SK-N-SH (cell line): Measurements from ENCODE around the gene PRAMEF5. TPM values are rescaled to one million over a fixed set of nuclear protein-coding genes. Genes with fewer than 3 reads are reported as not detected.
A peak's percentile ranks its signal among the peaks of the same experiment; 100 is the strongest.
"Not testable (repeated sequence)": the region's sequence is repeated elsewhere in the genome, so short reads cannot be mapped to it uniquely, and the experiment has no call there.

Experiments
- CTCF ChIA-PET: fragments of 300-600, 350-600 bp; formaldehyde crosslinking; extraction: SDS; loops from one replicate; lab custom pipeline; 2021; lab: Yijun Ruan, JAX
- POLR2A ChIA-PET: fragments of 350-600 bp; sonication (Branson Sonifier 250); formaldehyde crosslinking; extraction: SDS; loops from one replicate; lab custom pipeline; 2020; ENCODE audit warnings: antibody characterized with exemption, inconsistent platforms; lab: Yijun Ruan, JAX
- DNase-seq: peaks from one replicate; pipeline ENCODE4 v3.0.0; 2012
- H2AFZ ChIP-seq: fragments of 200-600 bp; sonication (generic); 2 replicates; pipeline ENCODE4 v1.8.1; 2016; ENCODE audit warnings: antibody characterized with exemption, mild to moderate bottlenecking, low read depth
- H3F3A ChIP-seq: fragments of 200-600 bp; sonication (generic); replicated peaks from 2 replicates; pipeline ENCODE3; 2016; ENCODE audit warnings: antibody characterized with exemption, mild to moderate bottlenecking; ENCODE audit not compliant: insufficient read depth
- H3K27ac ChIP-seq, 2 experiments: fragments of 200-500 bp in 1 of 2; fragments of 200-600 bp in 1 of 2; sonication (Bioruptor generic) in 1 of 2; sonication (generic), shearing (Covaris generic) in 1 of 2; 2 replicates each; pipeline versions ENCODE4 v1.5.1 to v1.6.1; 2014 to 2016; ENCODE audit warnings: low read depth in 2 of 2, inconsistent platforms in 1 of 2, low read length in 1 of 2, mild to moderate bottlenecking in 1 of 2, mixed read lengths in 1 of 2
- H3K27me3 ChIP-seq: fragments of 200-600 bp; sonication (generic), shearing (Covaris generic); 2 replicates; pipeline ENCODE4 v1.6.1; 2016; ENCODE audit warnings: mixed run types; ENCODE audit not compliant: insufficient read depth
- H3K36me3 ChIP-seq, 2 experiments: fragments of 200-500 bp in 1 of 2; fragments of 200-600 bp in 1 of 2; sonication (Bioruptor generic) in 1 of 2; sonication (generic) in 1 of 2; replicated peaks in 1 of 2; 2 replicates each; pipeline versions ENCODE3 to v1.5.1; 2014 to 2016; ENCODE audit warnings: low read length in 1 of 2, mild to moderate bottlenecking in 1 of 2; ENCODE audit not compliant: insufficient read depth in 2 of 2, control insufficient read depth in 1 of 2
- H3K4me1 ChIP-seq, 2 experiments: fragments of 200-500 bp in 1 of 2; fragments of 200-600 bp in 1 of 2; sonication (Bioruptor generic) in 1 of 2; sonication (generic), shearing (Covaris generic) in 1 of 2; 2 replicates each; pipeline versions ENCODE4 v1.5.1 to v1.6.1; 2014 to 2016; ENCODE audit warnings: low read depth in 1 of 2, low read length in 1 of 2, mixed run types in 1 of 2; ENCODE audit not compliant: insufficient read depth in 2 of 2, control insufficient read depth in 1 of 2
- H3K4me2 ChIP-seq: fragments of 200-600 bp; sonication (generic), shearing (Covaris generic); 2 replicates; pipeline ENCODE4 v1.6.1; 2017; ENCODE audit warnings: mixed run types
- H3K4me3 ChIP-seq, 2 experiments: fragments of 200-500 bp in 1 of 2; fragments of 200-600 bp in 1 of 2; sonication (Bioruptor generic) in 1 of 2; sonication (generic), shearing (Covaris generic) in 1 of 2; 2 replicates each; pipeline versions ENCODE4 v1.5.1 to v1.8.1; 2014 to 2016; ENCODE audit warnings: low read depth in 2 of 2, inconsistent platforms in 1 of 2, low read length in 1 of 2, mild to moderate bottlenecking in 1 of 2, mixed read lengths in 1 of 2, moderate library complexity in 1 of 2
- H3K79me2 ChIP-seq: fragments of 200-600 bp; sonication (generic); 2 replicates; pipeline ENCODE4 v1.8.1; 2017; ENCODE audit warnings: mild to moderate bottlenecking; ENCODE audit not compliant: insufficient read depth
- H3K9ac ChIP-seq: fragments of 200-600 bp; sonication (generic); 2 replicates; pipeline ENCODE4 v1.6.1; 2017; ENCODE audit warnings: mixed run types
- H3K9me2 ChIP-seq: fragments of 200-600 bp; sonication (generic); 2 replicates; pipeline ENCODE4 v1.6.1; 2017; ENCODE audit warnings: mixed run types
- H3K9me3 ChIP-seq: fragments of 200-600 bp; sonication (generic); 2 replicates; pipeline ENCODE4 v1.6.1; 2017; ENCODE audit warnings: mixed run types, mild to moderate bottlenecking, moderate library complexity
- H4K20me1 ChIP-seq: fragments of 200-600 bp; sonication (generic); 2 replicates; pipeline ENCODE4 v1.6.1; 2017; ENCODE audit warnings: mild to moderate bottlenecking, mixed run types; ENCODE audit not compliant: insufficient read depth
- MXI1 ChIP-seq: IDR thresholded peaks from 2 replicates; pipeline ENCODE4 v1.6.1; 2012; ENCODE audit warnings: mild to moderate bottlenecking, low read depth, low read length, improper control_type of control experiment
- NFIC ChIP-seq: IDR thresholded peaks from 2 replicates; pipeline ENCODE4 v1.4.0; 2012; ENCODE audit warnings: borderline replicate concordance
- WGBS: methylation state at CpG from one replicate; pipeline ENCODE4 v1.1.6; 2017; ENCODE audit warnings: low lambda C conversion rate; 5-methylcytosine and 5-hydroxymethylcytosine counted together
- polyA plus RNA-seq, 3 experiments: library from polyadenylated mRNA; depleted of rRNA; stranded (reverse); fragments of >200 nt; gene quantifications; 2 replicates each; pipeline ENCODE4 v1.2.3, GENCODE V29; 2012
- TF ChIP-seq, protein P1 (sequence below): fragments of 200-600 bp; sonication (generic); IDR thresholded peaks from 2 replicates; pipeline ENCODE4 v1.6.1; 2017; ENCODE audit warnings: antibody characterized with exemption, mild to moderate bottlenecking, moderate library complexity

PRAMEF5 gene
- polyA plus RNA-seq, 1 of the 3 experiments (the other 2 are of a cell fraction) = not detected

DNA sequence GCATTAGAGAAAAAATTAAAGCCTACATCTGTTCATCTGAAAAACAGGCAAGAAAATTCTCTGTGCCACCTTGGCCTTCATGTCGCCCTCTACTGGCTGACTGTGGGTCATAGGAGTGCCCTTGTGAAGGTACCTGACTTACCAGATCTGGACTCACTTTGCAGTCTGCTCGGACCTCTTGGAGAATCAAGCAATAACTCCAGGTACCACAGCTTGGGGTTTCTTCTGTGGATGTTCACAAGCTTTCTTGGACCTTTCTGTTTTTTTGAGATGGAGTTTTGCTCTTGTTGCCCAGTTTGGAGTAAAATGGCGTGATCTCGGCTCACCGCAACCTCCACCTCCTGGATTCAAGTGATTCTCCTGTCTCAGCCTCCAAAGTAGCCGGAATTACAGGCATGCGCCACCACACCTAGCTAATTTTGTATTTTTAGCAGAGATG lies 25.6 kb upstream of the PRAMEF5 start:
- H3K9ac ChIP-seq = no peak overlapping the region
- no peaks in the 10 kb centered on the region for H3F3A ChIP-seq
- H4K20me1 ChIP-seq = no peaks in the 10 kb centered on the region
- no peaks in the 10 kb centered on the region for H3K79me2 ChIP-seq
- H3K9me2 ChIP-seq = no peaks in the 10 kb centered on the region
- TF ChIP-seq MXI1 (no peak), NFIC (no peak)
- TF ChIP-seq, protein P1, sequence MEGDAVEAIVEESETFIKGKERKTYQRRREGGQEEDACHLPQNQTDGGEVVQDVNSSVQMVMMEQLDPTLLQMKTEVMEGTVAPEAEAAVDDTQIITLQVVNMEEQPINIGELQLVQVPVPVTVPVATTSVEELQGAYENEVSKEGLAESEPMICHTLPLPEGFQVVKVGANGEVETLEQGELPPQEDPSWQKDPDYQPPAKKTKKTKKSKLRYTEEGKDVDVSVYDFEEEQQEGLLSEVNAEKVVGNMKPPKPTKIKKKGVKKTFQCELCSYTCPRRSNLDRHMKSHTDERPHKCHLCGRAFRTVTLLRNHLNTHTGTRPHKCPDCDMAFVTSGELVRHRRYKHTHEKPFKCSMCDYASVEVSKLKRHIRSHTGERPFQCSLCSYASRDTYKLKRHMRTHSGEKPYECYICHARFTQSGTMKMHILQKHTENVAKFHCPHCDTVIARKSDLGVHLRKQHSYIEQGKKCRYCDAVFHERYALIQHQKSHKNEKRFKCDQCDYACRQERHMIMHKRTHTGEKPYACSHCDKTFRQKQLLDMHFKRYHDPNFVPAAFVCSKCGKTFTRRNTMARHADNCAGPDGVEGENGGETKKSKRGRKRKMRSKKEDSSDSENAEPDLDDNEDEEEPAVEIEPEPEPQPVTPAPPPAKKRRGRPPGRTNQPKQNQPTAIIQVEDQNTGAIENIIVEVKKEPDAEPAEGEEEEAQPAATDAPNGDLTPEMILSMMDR = peak; percentile 48
- no peak overlapping the region for H3K4me3 ChIP-seq
- no peak overlapping the region for H2AFZ ChIP-seq
- H3K36me3 ChIP-seq = no peaks in the 10 kb centered on the region
- no peaks in the 10 kb centered on the region for H3K4me1 ChIP-seq
- H3K4me2 ChIP-seq = no peak overlapping the region
- DNase-seq = no peak
- ChIA-PET CTCF (no interaction called here), POLR2A (no interaction called here)
- no peak overlapping the region for H3K27ac ChIP-seq
- no peaks in the 10 kb centered on the region for H3K27me3 ChIP-seq
- 14% methylated on average over 7 of the region's 7 CpGs for WGBS
- H3K9me3 ChIP-seq = no peaks in the 10 kb centered on the region

DNA sequence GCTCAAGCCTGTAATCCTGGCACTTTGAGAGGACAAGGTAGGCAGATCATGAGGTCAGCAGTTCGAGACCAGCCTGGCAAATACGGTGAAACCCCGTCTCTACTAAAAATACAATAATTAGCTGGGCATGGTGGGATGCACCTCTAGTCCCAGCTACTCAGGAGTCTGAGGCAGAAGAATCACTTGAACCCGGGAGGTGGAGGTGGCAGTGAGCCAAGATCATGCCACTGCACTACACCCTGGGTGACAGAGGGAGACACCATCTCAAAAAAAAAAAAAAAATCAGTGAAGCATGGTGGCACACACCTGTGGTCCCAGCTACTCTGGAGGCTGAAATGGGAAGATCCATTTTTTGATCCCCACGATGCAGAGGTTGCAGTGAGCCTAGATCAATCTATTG lies 23.9 kb upstream of the PRAMEF5 start:
- H3K9me3 ChIP-seq, H3K9ac ChIP-seq, H3K9me2 ChIP-seq, H3K4me3 ChIP-seq, H3K4me2 ChIP-seq, DNase-seq, H2AFZ ChIP-seq, H3K27me3 ChIP-seq, CTCF ChIA-PET, H3F3A ChIP-seq, H3K4me1 ChIP-seq, H3K79me2 ChIP-seq, H4K20me1 ChIP-seq, H3K36me3 ChIP-seq, H3K27ac ChIP-seq, POLR2A ChIA-PET: not testable (repeated sequence)
- WGBS = 13% methylated on average over 5 of the region's 5 CpGs

DNA sequence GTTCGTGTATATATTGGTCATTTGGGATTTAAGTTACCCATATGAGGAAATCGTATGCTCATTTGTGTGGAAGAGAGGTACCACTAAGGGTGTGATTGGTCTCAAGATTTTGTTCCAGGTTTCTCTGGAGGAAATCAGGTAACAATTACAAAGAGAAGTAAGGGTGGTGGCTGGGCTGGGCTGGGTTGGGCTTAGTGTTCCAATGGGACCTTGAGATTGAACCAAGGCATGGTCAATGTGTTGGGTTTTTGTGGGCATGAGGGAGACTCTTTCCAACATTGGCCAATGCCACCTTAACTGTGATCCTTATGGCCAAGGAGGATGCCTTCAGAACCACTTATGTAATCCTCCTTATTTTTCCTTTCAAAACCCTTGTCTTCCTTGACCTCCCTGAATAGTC lies 23.4 kb upstream of the PRAMEF5 start:
- H3K9ac ChIP-seq, POLR2A ChIA-PET, H3K9me2 ChIP-seq, H3K79me2 ChIP-seq, H3K4me2 ChIP-seq, H3K27ac ChIP-seq, H3K27me3 ChIP-seq, H2AFZ ChIP-seq, H3K9me3 ChIP-seq, DNase-seq, H3F3A ChIP-seq, H3K4me3 ChIP-seq, H3K36me3 ChIP-seq, CTCF ChIA-PET, H4K20me1 ChIP-seq, H3K4me1 ChIP-seq: not testable (repeated sequence)
- WGBS = 0% methylated on average over 2 of the region's 2 CpGs

DNA sequence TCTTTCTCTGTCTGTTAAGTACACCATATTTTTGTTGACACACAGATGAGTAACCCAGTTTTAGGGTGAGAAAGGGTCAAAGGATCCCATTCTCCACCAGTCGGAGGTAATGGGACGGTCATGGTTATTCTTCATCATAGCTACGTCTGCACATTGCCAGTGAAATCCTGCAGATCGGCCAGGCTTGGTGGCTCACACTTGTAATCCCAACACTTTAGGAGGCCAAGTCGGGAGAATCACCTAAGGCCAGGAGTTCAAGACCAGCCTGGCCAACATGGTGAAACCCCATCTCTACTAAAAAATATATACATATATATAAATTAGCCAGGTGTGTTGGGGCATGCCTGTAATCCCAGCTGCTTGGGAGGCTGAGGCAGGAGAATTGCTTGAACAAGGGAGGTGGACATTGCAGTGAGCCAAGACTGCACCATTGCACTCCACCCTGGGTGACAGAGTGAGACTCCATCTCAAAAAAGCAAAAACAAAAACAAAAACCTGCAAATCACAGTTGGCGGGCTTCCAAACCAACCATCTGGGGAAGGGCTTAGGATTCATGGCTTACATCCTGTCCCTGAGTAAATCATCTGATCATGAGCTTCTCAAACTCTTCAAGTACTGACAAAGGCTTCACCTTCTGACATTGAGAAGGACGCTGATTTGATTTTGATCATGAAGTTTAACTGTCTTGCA lies 22.8 kb upstream of the PRAMEF5 start:
- H3K9ac ChIP-seq, H3K36me3 ChIP-seq, H3K4me1 ChIP-seq, DNase-seq, H3K9me2 ChIP-seq, H3K27ac ChIP-seq, H3K4me3 ChIP-seq, H2AFZ ChIP-seq, H3K9me3 ChIP-seq, H3K4me2 ChIP-seq, H3K79me2 ChIP-seq, POLR2A ChIA-PET, H3F3A ChIP-seq, CTCF ChIA-PET, H4K20me1 ChIP-seq, H3K27me3 ChIP-seq: not testable (repeated sequence)
- 3% methylated on average over 7 of the region's 7 CpGs for WGBS

DNA sequence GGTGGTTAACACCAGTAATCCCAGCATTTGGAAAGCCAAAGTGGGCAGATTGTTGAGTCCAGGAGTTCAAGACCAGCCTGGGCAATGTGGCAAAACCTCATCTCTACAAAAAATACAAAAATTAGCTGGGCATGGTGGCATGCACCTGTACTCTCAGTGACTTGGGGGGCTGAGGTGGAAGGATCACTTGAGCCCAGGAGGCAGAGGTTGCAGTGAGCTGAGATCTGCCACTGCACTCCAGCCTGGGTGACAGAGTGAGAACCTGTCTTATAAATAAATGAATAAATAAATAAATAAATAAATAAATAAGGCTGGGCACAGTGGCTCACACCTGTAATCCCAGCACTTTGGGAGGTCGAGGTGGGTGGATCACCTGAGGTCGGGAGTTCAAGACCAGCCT lies 21.9 kb upstream of the PRAMEF5 start:
- H3K9me2 ChIP-seq, H3K9ac ChIP-seq, H3K4me2 ChIP-seq, H3K4me1 ChIP-seq, H3K9me3 ChIP-seq, CTCF ChIA-PET, DNase-seq, POLR2A ChIA-PET, H3K79me2 ChIP-seq, H4K20me1 ChIP-seq, H3K27me3 ChIP-seq, H3K4me3 ChIP-seq, H2AFZ ChIP-seq, H3F3A ChIP-seq, H3K36me3 ChIP-seq, H3K27ac ChIP-seq: not testable (repeated sequence)
- 0% methylated on average over 2 of the region's 2 CpGs for WGBS

DNA sequence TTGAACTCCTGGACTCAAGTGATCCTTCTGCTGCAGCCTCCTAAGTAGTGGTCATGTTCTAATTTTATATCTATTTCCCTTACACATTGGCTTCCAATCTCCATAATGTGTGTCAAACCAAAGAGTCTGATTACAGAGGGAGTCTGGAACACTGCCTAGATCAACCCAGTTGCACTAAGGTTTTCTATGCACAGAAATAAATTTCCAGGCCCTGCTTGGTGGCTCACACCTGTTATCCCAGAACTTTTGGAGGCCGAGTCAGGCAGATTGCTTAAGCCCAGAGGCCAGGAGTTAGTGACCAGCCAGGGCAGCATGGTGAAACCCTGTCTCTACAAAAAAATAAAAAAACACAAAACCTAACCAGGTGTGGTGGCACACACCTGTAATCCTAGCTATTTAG lies 19.9 kb upstream of the PRAMEF5 start:
- H3K4me1 ChIP-seq, H3K9me2 ChIP-seq, POLR2A ChIA-PET, H3K27ac ChIP-seq, H2AFZ ChIP-seq, H3K9ac ChIP-seq, H3K79me2 ChIP-seq, CTCF ChIA-PET, H3K27me3 ChIP-seq, H3F3A ChIP-seq, DNase-seq, H3K9me3 ChIP-seq, H3K4me3 ChIP-seq, H3K4me2 ChIP-seq, H4K20me1 ChIP-seq, H3K36me3 ChIP-seq: not testable (repeated sequence)
- 3% methylated on average over 1 of the region's 1 CpG for WGBS
